Hair follicle dermal papilla cell (primary cell): ENCODE results near the gene IGFL2. TPM values are rescaled to one million over a fixed set of nuclear protein-coding genes. Genes with fewer than 3 reads are reported as not detected.

Experiments
- total RNA-seq: library from RNA; depleted of rRNA; stranded (reverse); fragments of >200 nt; gene quantifications from 2 replicates; pipeline ENCODE4 v1.2.3, GENCODE V29; 2012

IGFL2 gene
- not detected in 2 replicates for total RNA-seq

DNA sequence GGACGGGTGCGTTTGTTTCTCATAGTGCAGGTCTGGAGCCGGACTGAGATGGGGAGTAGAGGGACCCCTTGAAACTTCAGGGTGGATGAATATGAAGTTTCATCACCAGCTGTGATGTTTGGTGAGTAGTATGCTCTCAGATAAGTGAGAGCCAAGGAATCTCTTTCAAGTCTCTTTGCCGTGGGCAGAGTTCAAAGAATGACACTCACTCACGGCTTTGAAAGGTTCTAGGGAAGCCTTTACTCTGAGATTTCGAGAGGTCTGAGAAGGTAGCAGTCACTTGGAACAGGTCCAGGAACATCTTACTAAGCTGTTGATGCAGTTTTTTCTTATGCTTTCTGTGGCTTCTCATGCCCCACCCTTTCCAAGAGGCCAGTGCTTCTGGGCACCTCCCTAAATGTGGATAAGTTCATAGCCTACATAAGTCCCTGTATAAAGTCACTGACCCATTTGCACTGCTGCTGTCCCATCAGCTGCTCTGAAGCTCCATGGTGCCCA, at the start of gene IGFL2:
TSS of gene IGFL2 (plus strand) at position 448 of the 498 bp plus-strand sequence. CDS start at position 489, 41 bp downstream.

GRCh38 chr19:46124638-46125115, 23.4 kb upstream of the IGFL2 start, which contains the start of gene IGFL3:
IGFL3 (minus strand) TSS chr19:46124688; CDS start chr19:46124649, 39 bp downstream.

Other genes starting within 250 kb of the IGFL2 start
- 1.6 and 2.4 TPM in 2 replicates for gene MYPOP, start 245.6 kb upstream of the IGFL2 start, total RNA-seq
- not detected in 2 replicates for gene NANOS2, start 233.5 kb upstream of the IGFL2 start, total RNA-seq
- gene NOVA2, start 174.4 kb upstream of the IGFL2 start, total RNA-seq = not detected in 2 replicates
- gene CCDC61, start 152.8 kb upstream of the IGFL2 start, total RNA-seq = 4.2 and 10.1 TPM in 2 replicates
- gene PGLYRP1, start 125.2 kb upstream of the IGFL2 start, total RNA-seq = not detected in 2 replicates
- gene IGFL4, start 107.2 kb upstream of the IGFL2 start, total RNA-seq = under 0.01 TPM in 1 of 2 replicates, not detected in the other
- gene IGFL3, start 23.6 kb upstream of the IGFL2 start, total RNA-seq = 0.49 and 1.2 TPM in 2 replicates
- gene IGFL1, start 81.5 kb downstream of the IGFL2 start, total RNA-seq = not detected in 2 replicates
- gene HIF3A, start 148.8 kb downstream of the IGFL2 start, total RNA-seq = 0.12 and 1.8 TPM in 2 replicates
- gene PPP5C, start 198.8 kb downstream of the IGFL2 start, total RNA-seq = 65.5 and 84.9 TPM in 2 replicates